ENCODE results near the gene NADSYN1.

DNA sequence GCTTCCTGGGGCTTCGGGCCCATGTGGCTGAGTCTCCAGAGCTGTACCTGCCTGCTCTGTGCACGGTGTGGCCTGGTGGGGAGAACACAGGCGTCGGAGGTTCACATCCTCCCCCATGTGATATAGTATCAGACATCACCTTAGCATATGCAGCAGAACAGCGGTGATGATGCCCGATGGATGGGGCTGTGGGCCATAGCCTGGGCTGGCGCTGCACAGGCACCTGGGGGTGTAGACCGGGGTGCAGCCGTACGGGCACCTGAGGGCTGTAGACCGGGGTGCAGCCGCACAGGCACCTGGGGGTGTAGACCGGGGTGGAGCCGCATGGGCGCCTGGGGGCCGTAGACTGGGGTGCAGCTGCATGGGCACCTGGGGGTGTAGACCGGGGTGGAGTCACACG is 29.2 kb downstream of the NADSYN1 start:
- TF ChIP-seq, protein P1, sequence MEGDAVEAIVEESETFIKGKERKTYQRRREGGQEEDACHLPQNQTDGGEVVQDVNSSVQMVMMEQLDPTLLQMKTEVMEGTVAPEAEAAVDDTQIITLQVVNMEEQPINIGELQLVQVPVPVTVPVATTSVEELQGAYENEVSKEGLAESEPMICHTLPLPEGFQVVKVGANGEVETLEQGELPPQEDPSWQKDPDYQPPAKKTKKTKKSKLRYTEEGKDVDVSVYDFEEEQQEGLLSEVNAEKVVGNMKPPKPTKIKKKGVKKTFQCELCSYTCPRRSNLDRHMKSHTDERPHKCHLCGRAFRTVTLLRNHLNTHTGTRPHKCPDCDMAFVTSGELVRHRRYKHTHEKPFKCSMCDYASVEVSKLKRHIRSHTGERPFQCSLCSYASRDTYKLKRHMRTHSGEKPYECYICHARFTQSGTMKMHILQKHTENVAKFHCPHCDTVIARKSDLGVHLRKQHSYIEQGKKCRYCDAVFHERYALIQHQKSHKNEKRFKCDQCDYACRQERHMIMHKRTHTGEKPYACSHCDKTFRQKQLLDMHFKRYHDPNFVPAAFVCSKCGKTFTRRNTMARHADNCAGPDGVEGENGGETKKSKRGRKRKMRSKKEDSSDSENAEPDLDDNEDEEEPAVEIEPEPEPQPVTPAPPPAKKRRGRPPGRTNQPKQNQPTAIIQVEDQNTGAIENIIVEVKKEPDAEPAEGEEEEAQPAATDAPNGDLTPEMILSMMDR (IDR thresholded peaks at IDR 0.05; ENCODE audit: insufficient read depth, low read length, poor library complexity, severe bottlenecking): no peak
- no peak for TF ChIP-seq EZH2phosphoT487 (conservative IDR thresholded peaks at IDR 0.05; ENCODE audit: low read length)

Measured in SU-DHL-6 (cell line).